CD4-positive, alpha-beta T cell (primary cell): ENCODE results near the gene ALPL. TPM values are rescaled to one million over a fixed set of nuclear protein-coding genes. Genes with fewer than 3 reads are reported as not detected.

ENCODE experiments used
- ATAC-seq: fragments of 200-7000 bp; cut with Tn5 transposase; one replicate; pipeline ENCODE4 v1.10.0; 2022; ENCODE audit warnings: mild to moderate bottlenecking; ENCODE audit not compliant: poor library complexity
- CTCF ChIA-PET: fragments of 350-600 bp; sonication (Branson Sonifier 250); formaldehyde crosslinking; loops from one replicate; lab custom pipeline; 2021; ENCODE audit warnings: antibody characterized with exemption, inconsistent platforms; lab: Charles Lee
- POLR2A ChIA-PET: fragments of 350-600 bp; sonication (Branson Sonifier 250); formaldehyde crosslinking; loops from one replicate; lab custom pipeline; 2021; ENCODE audit warnings: antibody characterized with exemption, inconsistent platforms; lab: Charles Lee
- DNase-seq, 14 experiments: peaks; one replicate each; pipeline ENCODE4 v3.0.0-alpha.2; 2013 to 2020; ENCODE audit warnings: mixed read lengths in 2 of 14
- H3K27ac ChIP-seq, 2 donors: one replicate each; pipeline versions ENCODE4 v1.5.1 to v1.7.0; 2013; ENCODE audit warnings: low read length in 2 of 2, low read depth in 1 of 2, mild to moderate bottlenecking in 1 of 2
- H3K27me3 ChIP-seq, 2 experiments: 1 replicate in 1 of 2; 2 replicates in 1 of 2; pipeline versions ENCODE4 v1.6.1 to v1.7.0; 2013; ENCODE audit warnings: low read length in 2 of 2, control low read depth in 1 of 2, mild to moderate bottlenecking in 1 of 2, moderate library complexity in 1 of 2; ENCODE audit not compliant: insufficient read depth in 2 of 2, control insufficient read depth in 1 of 2
- H3K36me3 ChIP-seq: one replicate; pipeline ENCODE4 v1.6.1; 2013; ENCODE audit warnings: low read length, control low read depth; ENCODE audit not compliant: insufficient read depth
- H3K4me1 ChIP-seq: one replicate; pipeline ENCODE4 v1.6.1; 2013; ENCODE audit warnings: low read length, control low read depth; ENCODE audit not compliant: insufficient read depth
- H3K4me3 ChIP-seq: one replicate; pipeline ENCODE4 v1.5.1; 2013; ENCODE audit warnings: mild to moderate bottlenecking, low read length, moderate library complexity
- H3K9me3 ChIP-seq, 2 experiments: 1 replicate in 1 of 2; 2 replicates in 1 of 2; pipeline versions ENCODE4 v1.6.1 to v1.7.0; 2013; ENCODE audit warnings: low read length in 2 of 2, mild to moderate bottlenecking in 2 of 2, control low read depth in 1 of 2, moderate library complexity in 1 of 2; ENCODE audit not compliant: control insufficient read depth in 1 of 2, insufficient read depth in 1 of 2
- H3K27ac Mint-ChIP-seq: one replicate; pipeline ENCODE4 v1.8.0; 2020; ENCODE audit warnings: mixed read lengths
- H3K27me3 Mint-ChIP-seq: one replicate; pipeline ENCODE4 v1.8.0; 2021; ENCODE audit warnings: mixed read lengths
- H3K36me3 Mint-ChIP-seq: one replicate; pipeline ENCODE4 v1.8.0; 2021; ENCODE audit warnings: low read depth, mixed read lengths
- H3K4me1 Mint-ChIP-seq: one replicate; pipeline ENCODE4 v1.8.0; 2021; ENCODE audit warnings: low read depth, mixed read lengths
- H3K4me3 Mint-ChIP-seq: one replicate; pipeline ENCODE4 v1.8.0; 2020; ENCODE audit warnings: mild to moderate bottlenecking, mixed read lengths
- H3K9me3 Mint-ChIP-seq: one replicate; pipeline ENCODE4 v1.8.0; 2020; ENCODE audit warnings: mixed read lengths
- intact Hi-C, 2 experiments: fragments of 100-400 bp; cut with DNase I in 1 of 2; cut with micrococcal nuclease in 1 of 2; formaldehyde crosslinking; loops; one replicate each; pipeline versions ENCODE4 v1.15.1 to v1.9.0; 2023 to 2025; cut with DNase I, micrococcal nuclease
- total RNA-seq, 174 experiments: library from RNA in 2 of 174; stranded (reverse) in 2 of 174; gene quantifications; one replicate each; pipeline ENCODE4 v1.2.3 and lab custom pipeline; 2021 to 2026
- TF ChIP-seq, protein P1 (sequence below): fragments of 200-600 bp; IDR thresholded peaks from one replicate; pipeline ENCODE4 v1.8.0; 2022; ENCODE audit warnings: antibody characterized with exemption, mild to moderate bottlenecking

ALPL gene
- total RNA-seq, 2 experiments from 2014 or later: not detected

GRCh38 chr1:21492356-21492625 is 16.9 kb upstream of the ALPL start:
- Mint-ChIP-seq H3K36me3 (no peaks in the 10 kb centered on the region), H3K4me1 (no peaks in the 10 kb centered on the region), H3K27ac (no peak overlapping the region), H3K4me3 (no peak overlapping the region), H3K27me3 (peaks cover 12% of the 10 kb centered on the region), H3K9me3 (no peaks in the 10 kb centered on the region)
- no peak for DNase-seq
- intact Hi-C loops: no loop called here
- H3K4me3 ChIP-seq: no peak overlapping the region
- ChIA-PET POLR2A (no interaction called here), CTCF (no interaction called here)
- ATAC-seq: no peak
- peaks cover 0 to 7% of the 10 kb centered on the region in 2 experiments for H3K9me3 ChIP-seq
- TF ChIP-seq, protein P1, sequence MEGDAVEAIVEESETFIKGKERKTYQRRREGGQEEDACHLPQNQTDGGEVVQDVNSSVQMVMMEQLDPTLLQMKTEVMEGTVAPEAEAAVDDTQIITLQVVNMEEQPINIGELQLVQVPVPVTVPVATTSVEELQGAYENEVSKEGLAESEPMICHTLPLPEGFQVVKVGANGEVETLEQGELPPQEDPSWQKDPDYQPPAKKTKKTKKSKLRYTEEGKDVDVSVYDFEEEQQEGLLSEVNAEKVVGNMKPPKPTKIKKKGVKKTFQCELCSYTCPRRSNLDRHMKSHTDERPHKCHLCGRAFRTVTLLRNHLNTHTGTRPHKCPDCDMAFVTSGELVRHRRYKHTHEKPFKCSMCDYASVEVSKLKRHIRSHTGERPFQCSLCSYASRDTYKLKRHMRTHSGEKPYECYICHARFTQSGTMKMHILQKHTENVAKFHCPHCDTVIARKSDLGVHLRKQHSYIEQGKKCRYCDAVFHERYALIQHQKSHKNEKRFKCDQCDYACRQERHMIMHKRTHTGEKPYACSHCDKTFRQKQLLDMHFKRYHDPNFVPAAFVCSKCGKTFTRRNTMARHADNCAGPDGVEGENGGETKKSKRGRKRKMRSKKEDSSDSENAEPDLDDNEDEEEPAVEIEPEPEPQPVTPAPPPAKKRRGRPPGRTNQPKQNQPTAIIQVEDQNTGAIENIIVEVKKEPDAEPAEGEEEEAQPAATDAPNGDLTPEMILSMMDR: no peak
- H3K36me3 ChIP-seq: no peaks in the 10 kb centered on the region
- H3K27me3 ChIP-seq: peaks cover 3 to 8% of the 10 kb centered on the region in 2 experiments
- H3K27ac ChIP-seq: no peak overlapping the region
- H3K4me1 ChIP-seq: peaks cover 12% of the 10 kb centered on the region

- peaks cover under 1 to 8% of the 10 kb centered on the region in 2 experiments for H3K27me3 ChIP-seq
- peaks cover 0 to 10% of the 10 kb centered on the region in 2 experiments for H3K9me3 ChIP-seq
- DNase-seq (no peak), ATAC-seq (no peak)
- H3K4me1 ChIP-seq: no peaks in the 10 kb centered on the region
- peaks cover 6% of the 10 kb centered on the region for H3K27me3 Mint-ChIP-seq
- no peaks in the 10 kb centered on the region for H3K4me1 Mint-ChIP-seq
- TF ChIP-seq, protein P1: no peak
- H3K36me3 Mint-ChIP-seq: no peaks in the 10 kb centered on the region
- H3K27ac ChIP-seq: no peak overlapping the region
- ChIA-PET CTCF (no interaction called here), POLR2A (no interaction called here)
- H3K27ac Mint-ChIP-seq: no peak overlapping the region
- H3K36me3 ChIP-seq: no peaks in the 10 kb centered on the region
- no peak overlapping the region for H3K4me3 Mint-ChIP-seq
- no peaks in the 10 kb centered on the region for H3K9me3 Mint-ChIP-seq
- no peak overlapping the region for H3K4me3 ChIP-seq
- intact Hi-C loops: no loop called here
Observed at GRCh38 chr1:21494196-21494595, 15.0 kb upstream of the ALPL start.

DNA sequence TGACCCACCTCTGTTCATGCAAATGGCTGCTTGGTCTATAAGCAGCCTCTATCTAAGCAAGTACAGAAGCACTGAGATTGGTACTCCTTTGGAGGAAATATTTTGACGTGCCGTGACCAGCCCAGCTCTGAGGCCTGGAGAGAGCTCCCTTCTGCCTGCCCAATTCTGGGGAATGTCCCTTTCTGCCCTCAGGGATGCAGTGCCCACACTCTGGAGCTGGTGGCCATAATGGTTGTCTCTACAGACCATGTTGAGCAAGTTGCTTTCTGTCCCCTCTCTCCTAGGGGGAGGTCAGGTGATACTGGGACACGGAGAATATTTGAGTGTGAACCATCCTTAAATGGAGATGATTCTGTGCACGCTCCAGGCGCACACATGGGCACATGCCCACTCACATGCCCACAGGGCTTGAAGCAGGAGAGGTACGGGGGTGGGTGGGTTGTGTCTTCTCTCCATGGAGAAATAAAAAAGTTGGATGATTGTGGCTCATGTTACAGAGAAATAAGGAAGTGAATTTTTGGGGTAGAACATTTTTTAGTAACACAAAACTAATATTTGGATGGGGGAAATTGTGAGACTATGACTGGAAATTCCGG is 13.9 kb upstream of the ALPL start:
- ChIA-PET CTCF (no interaction called here), POLR2A (interaction anchor here (0.6 kb wide), 1 partner anchor 1129 kb away, joined by 3 read pairs; no protein-coding TSS in a partner anchor)
- H3K36me3 Mint-ChIP-seq: no peaks in the 10 kb centered on the region
- no peaks in the 10 kb centered on the region for H3K4me1 Mint-ChIP-seq
- peaks cover 5% of the 10 kb centered on the region for H3K27me3 Mint-ChIP-seq
- TF ChIP-seq, protein P1: no peak
- Histone ChIP-seq H3K4me3 (no peak overlapping the region), H3K36me3 (no peaks in the 10 kb centered on the region), H3K4me1 (no peaks in the 10 kb centered on the region), H3K27ac (no peak overlapping the region), H3K9me3 (peaks cover 0 to 13% of the 10 kb centered on the region in 2 experiments), H3K27me3 (peaks cover 5 to 8% of the 10 kb centered on the region in 2 experiments)
- DNase-seq (no peak), ATAC-seq (no peak)
- H3K27ac Mint-ChIP-seq: no peak overlapping the region
- no peak overlapping the region for H3K4me3 Mint-ChIP-seq
- no peaks in the 10 kb centered on the region for H3K9me3 Mint-ChIP-seq
- intact Hi-C loops: no loop called here
